Astrocyte of the spinal cord (primary cell): ENCODE data around the gene TNFSF11.

Experiments
- DNase-seq: peaks from one replicate; pipeline ENCODE4 v3.0.0; 2011; ENCODE audit warnings: low read depth, low spot score
- H3K4me3 ChIP-seq: 2 replicates; pipeline ENCODE4 v1.5.1; 2011; ENCODE audit warnings: low read depth, mild to moderate bottlenecking, low read length, moderate library complexity
- in situ Hi-C: cut with HindIII; loops from 2 replicates; pipeline ENCODE4 v1.10.0; 2017; ENCODE audit warnings: low sequenced_read_pairs
- TF ChIP-seq, protein P1 (sequence below): IDR thresholded peaks from 2 replicates; pipeline ENCODE4 v1.5.1; 2012; ENCODE audit warnings: low read depth, mild to moderate bottlenecking, low read length, inconsistent platforms

TNFSF11 gene, protein sequence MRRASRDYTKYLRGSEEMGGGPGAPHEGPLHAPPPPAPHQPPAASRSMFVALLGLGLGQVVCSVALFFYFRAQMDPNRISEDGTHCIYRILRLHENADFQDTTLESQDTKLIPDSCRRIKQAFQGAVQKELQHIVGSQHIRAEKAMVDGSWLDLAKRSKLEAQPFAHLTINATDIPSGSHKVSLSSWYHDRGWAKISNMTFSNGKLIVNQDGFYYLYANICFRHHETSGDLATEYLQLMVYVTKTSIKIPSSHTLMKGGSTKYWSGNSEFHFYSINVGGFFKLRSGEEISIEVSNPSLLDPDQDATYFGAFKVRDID

DNA sequence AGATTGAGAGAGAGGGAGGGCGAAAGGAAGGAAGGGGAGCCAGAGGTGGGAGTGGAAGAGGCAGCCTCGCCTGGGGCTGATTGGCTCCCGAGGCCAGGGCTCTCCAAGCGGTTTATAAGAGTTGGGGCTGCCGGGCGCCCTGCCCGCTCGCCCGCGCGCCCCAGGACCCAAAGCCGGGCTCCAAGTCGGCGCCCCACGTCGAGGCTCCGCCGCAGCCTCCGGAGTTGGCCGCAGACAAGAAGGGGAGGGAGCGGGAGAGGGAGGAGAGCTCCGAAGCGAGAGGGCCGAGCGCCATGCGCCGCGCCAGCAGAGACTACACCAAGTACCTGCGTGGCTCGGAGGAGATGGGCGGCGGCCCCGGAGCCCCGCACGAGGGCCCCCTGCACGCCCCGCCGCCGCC is at the start of gene TNFSF11:
TNFSF11 (plus strand) TSS at position 142 of the 400 bp plus-strand sequence; CDS start at position 294, 152 bp downstream.
- peak within 1 kb of the TSS; percentile 53 for H3K4me3 ChIP-seq
- TF ChIP-seq, protein P1, sequence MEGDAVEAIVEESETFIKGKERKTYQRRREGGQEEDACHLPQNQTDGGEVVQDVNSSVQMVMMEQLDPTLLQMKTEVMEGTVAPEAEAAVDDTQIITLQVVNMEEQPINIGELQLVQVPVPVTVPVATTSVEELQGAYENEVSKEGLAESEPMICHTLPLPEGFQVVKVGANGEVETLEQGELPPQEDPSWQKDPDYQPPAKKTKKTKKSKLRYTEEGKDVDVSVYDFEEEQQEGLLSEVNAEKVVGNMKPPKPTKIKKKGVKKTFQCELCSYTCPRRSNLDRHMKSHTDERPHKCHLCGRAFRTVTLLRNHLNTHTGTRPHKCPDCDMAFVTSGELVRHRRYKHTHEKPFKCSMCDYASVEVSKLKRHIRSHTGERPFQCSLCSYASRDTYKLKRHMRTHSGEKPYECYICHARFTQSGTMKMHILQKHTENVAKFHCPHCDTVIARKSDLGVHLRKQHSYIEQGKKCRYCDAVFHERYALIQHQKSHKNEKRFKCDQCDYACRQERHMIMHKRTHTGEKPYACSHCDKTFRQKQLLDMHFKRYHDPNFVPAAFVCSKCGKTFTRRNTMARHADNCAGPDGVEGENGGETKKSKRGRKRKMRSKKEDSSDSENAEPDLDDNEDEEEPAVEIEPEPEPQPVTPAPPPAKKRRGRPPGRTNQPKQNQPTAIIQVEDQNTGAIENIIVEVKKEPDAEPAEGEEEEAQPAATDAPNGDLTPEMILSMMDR, result no peak
- in situ Hi-C loops, result no loop called here
- DNase-seq, result no peak

DNA sequence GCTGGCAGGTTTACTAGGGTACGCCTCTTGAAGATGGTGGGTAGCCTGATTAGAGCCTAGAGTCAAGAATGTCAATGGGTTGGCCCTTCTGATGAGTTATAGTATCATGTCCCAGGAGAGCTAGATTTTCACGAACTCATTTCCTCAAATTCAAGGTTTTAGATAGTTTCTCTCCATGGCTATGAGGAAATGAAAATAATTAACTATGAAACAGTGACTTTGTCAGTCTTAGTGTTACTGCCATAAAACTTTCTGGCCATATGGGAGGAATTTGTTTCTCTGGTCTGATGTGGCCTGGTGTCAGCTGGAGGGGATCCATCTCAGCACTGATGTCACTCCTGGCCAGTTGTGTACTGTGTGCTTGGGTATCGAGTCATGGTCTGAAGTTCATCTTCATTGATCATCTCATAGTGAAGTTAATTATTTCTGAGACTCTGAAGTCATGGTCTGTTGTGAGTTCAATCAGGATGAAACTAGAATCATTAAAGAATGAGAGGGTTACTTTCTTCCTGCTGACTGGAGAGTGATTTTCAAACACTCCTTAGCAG is 49.4 kb upstream of the TNFSF11 start:
- in situ Hi-C loops, result no loop called here
- H3K4me3 ChIP-seq, result no peak overlapping the region
- TF ChIP-seq, protein P1, result no peak
- no peak for DNase-seq

DNA sequence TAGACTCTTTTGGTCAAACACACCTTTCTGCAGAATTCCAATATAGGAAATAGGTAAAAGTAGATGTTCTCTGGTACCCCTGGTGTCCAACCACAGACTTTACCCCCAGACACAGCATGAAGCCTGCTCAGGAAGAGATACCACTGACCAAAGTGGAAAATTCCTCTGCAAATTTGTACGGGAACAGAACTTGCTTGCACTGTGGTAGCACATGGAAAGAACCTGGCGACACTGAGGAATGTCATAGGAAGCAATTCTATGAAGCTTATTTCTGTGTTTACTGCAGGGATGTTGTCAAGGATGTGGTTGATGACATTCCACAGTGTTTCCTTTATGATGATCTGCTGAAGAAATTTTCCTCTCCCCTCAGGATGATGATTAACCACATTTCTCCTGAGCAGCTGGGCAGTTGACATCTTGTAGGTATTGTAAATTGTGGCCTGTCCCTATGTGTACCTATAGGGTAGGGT is 48.9 kb upstream of the TNFSF11 start:
- no peak overlapping the region for H3K4me3 ChIP-seq
- peak; percentile 73 for DNase-seq
- in situ Hi-C loops, result no loop called here
- TF ChIP-seq, protein P1, result no peak

DNA sequence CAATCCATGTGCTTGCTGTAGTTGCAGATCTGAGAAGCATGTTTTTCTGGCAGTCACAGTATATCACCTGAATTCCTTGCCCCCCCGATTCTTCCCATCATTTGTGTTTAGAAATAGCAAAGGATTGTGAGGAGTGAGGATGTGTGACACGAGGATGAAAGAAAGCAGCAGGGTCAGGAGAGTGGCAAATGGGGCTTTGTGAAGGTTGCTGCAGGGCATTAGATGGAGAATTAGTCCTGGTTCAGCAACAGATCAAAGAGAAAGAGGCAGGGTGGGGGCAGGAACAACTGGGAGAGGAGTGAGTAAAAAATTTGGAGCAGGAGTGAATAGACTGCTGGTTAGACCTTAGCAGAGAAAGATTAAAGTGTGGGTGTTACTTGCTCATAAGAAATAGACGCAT is 47.7 kb upstream of the TNFSF11 start:
- in situ Hi-C loops, result no loop called here
- TF ChIP-seq, protein P1, result no peak
- DNase-seq, result no peak

DNA sequence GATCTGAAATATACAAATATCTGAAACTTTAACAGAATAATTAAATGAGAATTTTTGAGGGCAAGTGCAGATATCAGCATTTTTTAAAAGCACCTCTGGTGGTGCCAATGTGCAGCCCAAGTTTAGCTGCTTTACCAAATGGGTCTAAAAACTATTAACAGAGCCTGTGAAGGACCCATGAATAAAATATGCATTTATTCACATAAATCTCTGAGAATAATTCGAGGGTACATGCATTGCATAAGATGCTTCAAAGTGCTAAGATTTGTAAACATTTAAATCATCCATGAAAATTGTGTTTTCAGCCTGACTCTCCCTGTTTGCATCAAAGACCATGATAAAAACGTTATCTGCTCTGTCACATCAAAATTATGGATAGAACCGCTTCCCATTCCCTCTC is 47.1 kb upstream of the TNFSF11 start:
- TF ChIP-seq, protein P1, result no peak
- no peak overlapping the region for H3K4me3 ChIP-seq
- no peak for DNase-seq
- in situ Hi-C loops, result no loop called here

More for the DNA sequence above, 47.7 kb upstream of the TNFSF11 start:
- no peak overlapping the region for H3K4me3 ChIP-seq

DNA sequence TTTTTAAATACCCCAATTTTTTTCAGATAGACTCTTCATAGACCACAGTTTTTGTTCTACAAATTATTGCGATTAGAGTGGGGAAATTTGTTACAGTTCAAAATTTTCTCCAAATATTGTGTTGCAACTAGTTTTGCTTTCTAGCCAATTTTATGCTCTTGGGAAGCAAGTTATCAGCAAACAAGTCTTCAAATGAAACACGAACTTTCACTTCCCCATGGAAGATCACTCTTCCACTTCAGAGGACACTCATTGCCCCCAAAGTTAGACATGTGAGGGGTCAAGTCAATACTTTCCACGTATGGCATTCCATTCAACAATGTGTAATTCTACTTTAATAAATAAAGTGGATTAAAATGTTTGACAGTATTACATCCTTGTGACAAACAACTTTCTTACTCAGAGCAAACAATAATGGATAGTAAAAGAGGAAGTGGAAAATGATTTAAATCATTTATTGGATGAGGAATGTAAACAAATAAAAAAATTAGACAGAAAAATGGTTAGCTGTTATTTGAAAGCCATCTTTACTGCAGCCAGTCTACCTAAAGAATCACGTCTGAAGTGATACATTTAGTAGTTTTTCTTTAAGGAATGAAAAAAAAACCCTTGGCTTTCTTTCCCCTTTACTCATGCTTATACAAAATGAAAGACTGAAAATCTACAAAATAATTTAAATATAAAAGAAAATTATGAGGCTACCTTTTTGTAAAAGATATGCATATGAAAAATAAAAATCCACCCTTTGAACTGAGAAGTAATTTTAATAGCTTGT is 41.2 kb upstream of the TNFSF11 start:
- in situ Hi-C loops, result no loop called here
- TF ChIP-seq, protein P1, result no peak
- H3K4me3 ChIP-seq, result no peak overlapping the region
- no peak for DNase-seq
